GM20431 (cell line): ENCODE results near the gene ABCA5.
"Not testable (repeated sequence)": the region's sequence is repeated elsewhere in the genome, so short reads cannot be mapped to it uniquely, and the experiment has no call there.

Experiments
- in situ Hi-C: fragments of 300-500 bp; cut with MseI, MboI; formaldehyde crosslinking; loops from one replicate; pipeline ENCODE4 v1.15.0; 2020; ENCODE audit warnings: low sequenced_read_pairs; ENCODE audit not compliant: unreplicated experiment

The ABCA5 gene

GRCh38 chr17:69335058-69335457, 8.1 kb upstream of the ABCA5 start:
- in situ Hi-C loops: loop anchor here (25.0 kb wide), 1 partner anchor 177 kb away; no protein-coding TSS in a partner anchor

DNA sequence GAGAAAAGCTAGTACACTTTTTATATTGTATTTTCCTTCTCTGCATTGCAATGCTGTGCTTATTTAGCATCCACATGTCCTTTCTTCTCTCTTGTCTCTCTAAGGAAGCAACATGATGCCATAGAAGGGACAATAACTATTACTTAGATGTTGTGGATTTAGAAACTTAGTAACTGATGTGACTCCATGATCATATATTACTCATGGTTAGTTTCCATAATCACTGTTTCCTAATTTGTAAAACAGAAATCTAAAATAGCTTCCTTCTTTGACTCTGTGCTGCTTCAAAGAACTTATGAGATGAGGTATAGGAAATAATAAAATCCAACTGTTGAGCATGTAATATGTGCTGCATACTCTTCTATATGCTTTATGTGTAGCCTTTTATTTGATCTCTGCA, 6.6 kb upstream of the ABCA5 start:
- in situ Hi-C loops: loop anchor here (25.0 kb wide), 1 partner anchor 179 kb away; no protein-coding TSS in a partner anchor

- in situ Hi-C loops: loop anchor here (25.0 kb wide), 1 partner anchor 181 kb away; no protein-coding TSS in a partner anchor
Measured at GRCh38 chr17:69331756-69332155, 4.8 kb upstream of the ABCA5 start.

DNA sequence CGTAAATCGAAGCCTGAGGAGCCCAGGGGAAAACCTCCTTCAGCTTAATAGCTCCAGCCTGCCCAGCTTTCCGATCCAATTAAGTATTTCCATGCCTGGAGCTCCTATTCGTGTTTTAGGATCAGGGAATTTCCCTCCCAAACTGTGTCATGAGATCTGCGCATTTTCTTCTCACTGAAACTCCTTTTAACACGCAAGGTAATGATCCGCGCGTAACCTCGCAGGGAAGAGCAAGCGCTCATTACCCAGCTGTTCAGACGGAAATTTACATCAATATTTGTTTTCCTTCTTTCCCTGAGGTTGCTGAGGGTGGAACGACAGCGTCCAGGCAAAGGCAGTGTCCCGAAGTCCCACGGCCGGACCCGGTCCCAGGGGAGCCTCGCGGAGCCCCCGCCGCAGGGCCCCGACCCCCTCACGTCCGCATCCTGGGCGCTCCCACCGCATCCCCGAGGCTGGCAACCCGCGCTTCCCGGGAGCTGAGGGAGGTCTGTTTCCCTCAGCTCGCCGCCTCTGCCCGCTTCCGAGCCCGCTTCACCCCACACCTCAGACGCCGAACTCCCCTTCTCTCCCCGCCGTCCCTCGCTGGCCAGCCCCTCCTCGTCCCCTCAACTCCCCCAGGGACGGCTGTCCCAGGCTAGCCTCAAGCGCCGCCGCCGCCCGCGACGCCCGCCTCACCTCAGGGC, 415 bp downstream of the ABCA5 start:
- in situ Hi-C loops: loop anchor here (25.0 kb wide), 1 partner anchor 186 kb away; no protein-coding TSS in a partner anchor

GRCh38 chr17:69325518-69326376, 1.2 kb downstream of the ABCA5 start:
- in situ Hi-C loops: loop anchor here (25.0 kb wide), 1 partner anchor 187 kb away; no protein-coding TSS in a partner anchor

GRCh38 chr17:69323806-69324205, 3.1 kb downstream of the ABCA5 start:
- in situ Hi-C loops: no loop called here

GRCh38 chr17:69320908-69321238, 6.1 kb downstream of the ABCA5 start:
- in situ Hi-C loops: no loop called here

DNA sequence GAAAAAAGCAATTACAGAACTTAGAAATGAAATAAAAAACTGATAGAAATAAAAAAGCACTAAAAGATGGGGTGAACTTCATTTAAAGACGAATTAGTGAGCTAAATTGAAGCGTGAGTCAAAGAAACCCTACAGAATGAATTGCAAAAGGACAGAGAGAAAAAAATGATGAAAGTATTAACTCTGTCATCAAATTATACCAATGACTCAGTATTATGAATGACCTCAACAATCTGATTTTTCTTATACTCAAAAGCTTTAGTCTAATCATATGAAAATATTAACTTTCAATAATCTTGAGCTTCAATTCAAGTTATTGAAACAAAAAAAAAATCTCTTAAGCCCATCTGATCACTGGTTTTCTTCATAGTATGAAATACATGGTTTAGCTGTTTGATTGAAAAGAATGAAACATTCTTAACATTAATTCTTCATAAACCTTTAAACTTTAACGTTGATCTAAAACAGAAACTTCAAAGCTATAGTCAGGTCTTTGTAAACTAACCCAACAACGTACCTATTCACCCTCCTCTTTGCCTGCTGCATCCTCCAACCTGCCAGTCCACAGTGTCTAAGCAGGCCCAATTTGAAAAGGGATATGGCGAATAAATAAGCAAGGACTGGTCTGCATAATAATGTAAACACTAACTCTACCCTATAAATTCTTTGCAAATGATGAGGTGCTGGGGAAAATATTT, 6.6 kb downstream of the ABCA5 start:
- in situ Hi-C loops: no loop called here

DNA sequence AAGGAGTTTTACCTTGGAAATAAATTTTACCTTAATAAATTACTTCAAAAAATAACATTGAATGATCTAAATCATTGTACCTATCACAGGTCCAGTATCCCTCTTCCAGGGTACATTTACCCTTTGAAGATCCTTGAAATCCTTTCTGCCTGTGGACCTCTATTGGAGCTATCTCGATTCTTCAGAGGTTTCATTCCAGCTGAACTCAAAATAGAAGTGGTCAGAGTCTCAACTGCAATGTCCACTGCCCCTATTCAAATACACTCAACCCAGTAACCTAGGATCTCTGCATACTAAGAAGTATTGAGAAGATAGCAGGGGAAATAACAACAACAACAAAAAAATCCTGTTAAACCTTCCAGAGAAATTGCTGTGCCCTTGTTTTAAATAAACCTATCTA, 9.3 kb downstream of the ABCA5 start:
- in situ Hi-C loops: no loop called here

GRCh38 chr17:69314246-69315065, 12.5 kb downstream of the ABCA5 start:
- in situ Hi-C loops: no loop called here

DNA sequence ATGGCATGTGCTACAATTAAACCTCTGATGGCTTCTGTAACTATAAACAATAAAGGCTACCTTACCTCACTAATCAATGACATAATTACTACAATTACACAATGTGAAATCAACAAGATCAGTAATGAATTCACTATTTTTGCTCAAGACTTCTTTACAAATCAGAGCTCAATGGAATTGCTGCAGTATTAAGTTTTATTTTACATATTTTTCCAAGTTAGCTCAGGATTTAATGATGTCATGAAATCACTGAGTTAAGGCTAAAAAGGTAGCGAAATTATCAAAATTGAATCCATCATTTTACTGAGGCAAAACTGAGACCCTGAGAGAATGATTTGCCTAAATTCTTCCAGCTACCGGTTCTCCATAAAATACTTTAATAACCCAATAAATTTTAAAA, 21.8 kb downstream of the ABCA5 start:
- in situ Hi-C loops: no loop called here

DNA sequence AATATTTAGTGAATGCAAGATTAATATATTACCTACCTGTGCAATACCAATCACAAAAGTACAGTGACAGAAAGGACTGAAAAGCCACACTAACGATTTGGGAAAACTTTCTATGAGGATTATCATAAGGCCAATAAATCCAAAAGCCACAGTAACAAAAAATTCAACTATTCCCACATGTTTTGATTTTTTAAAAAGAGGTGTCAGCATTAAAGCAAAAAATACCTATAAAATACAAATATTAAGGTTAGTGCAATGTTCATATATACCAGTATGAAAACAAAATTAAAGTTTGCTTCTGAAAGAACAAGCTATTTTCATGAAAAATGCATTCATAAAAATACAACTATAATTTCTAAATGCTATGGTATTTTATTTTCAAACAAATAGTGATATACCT, 24.3 kb downstream of the ABCA5 start:
- in situ Hi-C loops: no loop called here

- in situ Hi-C loops: no loop called here
Measured at GRCh38 chr17:69300222-69300621, 26.7 kb downstream of the ABCA5 start.

GRCh38 chr17:69298120-69298722, 28.7 kb downstream of the ABCA5 start:
- in situ Hi-C loops: not testable (repeated sequence)

GRCh38 chr17:69287168-69287567, 39.8 kb downstream of the ABCA5 start:
- in situ Hi-C loops: no loop called here

- in situ Hi-C loops: no loop called here
Measured at GRCh38 chr17:69286257-69286656, 40.7 kb downstream of the ABCA5 start.

- in situ Hi-C loops: no loop called here
Measured at GRCh38 chr17:69284646-69285045, 42.3 kb downstream of the ABCA5 start.

GRCh38 chr17:69282002-69282401, 44.9 kb downstream of the ABCA5 start:
- in situ Hi-C loops: no loop called here

DNA sequence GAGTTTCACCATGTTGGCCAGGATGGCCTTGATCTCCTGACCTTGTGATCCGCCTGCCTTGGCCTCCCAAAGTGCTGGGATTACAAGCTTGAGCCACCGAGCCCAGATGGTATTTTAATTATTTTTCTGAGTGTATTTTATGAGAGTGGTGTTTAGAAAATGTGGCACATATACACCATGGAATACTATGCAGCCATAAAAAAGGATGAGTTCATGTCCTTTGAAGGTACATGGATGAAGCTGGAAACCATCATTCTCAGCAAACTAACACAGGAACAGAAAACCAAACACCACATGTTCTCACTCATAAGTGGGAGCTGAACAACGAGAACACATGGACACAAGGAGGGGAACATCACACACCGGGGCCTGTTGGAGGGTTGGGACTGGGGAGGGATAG, 50.7 kb downstream of the ABCA5 start:
- in situ Hi-C loops: not testable (repeated sequence)
